ENCODE results near the gene CFAP251. TPM values are rescaled to one million over a fixed set of nuclear protein-coding genes. Genes with fewer than 3 reads are reported as not detected.

The CFAP251 gene
- total RNA-seq, 1 experiment from 2014 or later: 3.3 TPM

DNA sequence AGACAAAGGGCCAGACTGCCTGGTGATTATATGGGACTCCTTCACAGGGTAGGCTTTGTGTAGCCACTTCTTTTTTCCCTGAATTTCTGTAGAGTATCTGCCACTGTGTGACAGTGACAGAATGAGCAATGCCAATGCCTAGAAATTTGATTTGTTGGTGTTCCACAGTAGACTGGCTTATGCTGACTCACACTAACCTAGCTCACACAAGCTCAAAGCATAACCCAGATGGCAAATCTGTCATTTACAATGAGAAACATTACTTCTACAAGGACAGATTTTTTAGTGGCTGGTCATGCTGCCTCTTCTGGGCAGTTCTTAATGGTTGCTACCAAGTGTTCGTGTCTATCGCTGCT, 15.9 kb downstream of the CFAP251 start:
- no peak for DNase-seq (ENCODE audit: low read depth, low spot score)
- in situ Hi-C loops (cut with HindIII; ENCODE audit: low pct_unique_long_range_greater_than_20kb, low sequenced_read_pairs): no loop called here

DNA sequence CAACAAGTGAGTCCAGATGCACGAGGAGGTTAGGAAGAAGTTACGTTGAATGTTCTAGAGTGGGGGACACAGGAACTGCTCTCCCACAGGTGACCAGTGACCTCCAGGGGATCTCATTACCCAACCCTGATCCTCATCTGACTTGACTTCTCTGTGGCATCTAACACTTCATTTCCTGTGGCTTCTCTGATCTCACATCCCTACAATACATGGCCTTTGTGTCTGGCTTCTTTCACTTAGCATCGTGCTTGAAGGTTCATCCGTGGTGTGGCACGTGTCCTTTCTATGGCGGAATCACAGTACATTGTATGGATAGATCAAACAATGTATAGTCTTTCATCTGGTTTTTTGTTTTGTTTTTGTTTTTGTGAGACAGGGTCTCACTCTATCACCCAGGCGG, 19.3 kb downstream of the CFAP251 start:
- in situ Hi-C loops (cut with HindIII; ENCODE audit: low pct_unique_long_range_greater_than_20kb, low sequenced_read_pairs): no loop called here
- no peak for DNase-seq (ENCODE audit: low read depth, low spot score)

DNA sequence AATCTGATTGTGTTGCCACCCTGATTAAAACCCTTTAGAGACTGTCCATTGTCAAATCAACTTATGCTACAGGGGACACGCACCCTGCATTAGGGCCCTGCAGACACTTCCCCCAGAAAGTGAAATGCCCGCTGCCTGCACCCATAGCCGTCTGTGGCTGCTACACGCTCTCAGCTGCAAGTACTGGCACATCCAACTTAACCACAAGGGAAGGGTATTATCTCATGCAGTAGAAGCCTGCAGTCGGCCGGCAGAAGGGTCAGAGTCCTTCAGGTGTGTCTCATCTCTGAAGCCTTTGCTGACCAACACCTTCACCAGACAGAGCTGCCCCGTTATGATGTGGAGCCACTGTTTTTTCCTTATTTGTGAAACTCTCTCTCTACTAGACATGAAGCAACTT, 20.8 kb downstream of the CFAP251 start:
- no peak for DNase-seq (ENCODE audit: low read depth, low spot score)
- in situ Hi-C loops (cut with HindIII; ENCODE audit: low pct_unique_long_range_greater_than_20kb, low sequenced_read_pairs): no loop called here

DNA sequence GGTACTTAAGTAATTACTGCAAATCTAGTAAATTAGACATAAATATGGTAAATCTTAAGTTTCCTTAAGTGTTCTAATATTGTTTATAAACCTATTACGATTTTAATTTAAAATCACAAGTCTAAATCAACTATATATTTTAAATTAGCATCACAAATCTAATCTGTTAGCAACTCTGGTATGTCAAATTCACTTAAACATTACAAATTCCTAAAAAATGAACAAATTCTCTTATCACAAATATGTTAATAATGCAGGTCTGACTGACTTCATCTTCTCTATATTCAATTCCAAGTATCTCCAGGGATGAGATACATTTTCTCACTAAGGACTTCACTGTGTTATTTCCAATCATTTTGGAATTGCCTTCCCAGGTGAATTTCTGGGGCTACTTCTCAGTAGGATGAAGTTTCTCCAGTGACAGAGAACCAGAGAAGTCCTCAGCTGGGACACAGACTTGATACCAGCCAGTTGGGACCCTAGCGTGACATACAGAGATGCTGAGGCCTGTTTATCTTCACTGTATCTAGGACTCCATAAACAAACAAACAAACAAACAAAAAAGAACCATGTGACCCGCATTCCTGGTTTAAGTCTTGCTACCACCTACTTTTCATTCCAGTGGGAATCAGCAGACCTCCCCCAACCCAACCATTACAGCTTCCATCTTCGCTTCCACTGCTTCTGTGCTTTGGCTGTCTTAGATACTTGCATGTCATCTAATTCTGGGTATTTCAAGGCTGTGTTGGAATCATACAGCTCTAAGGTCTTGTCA, 21.8 kb downstream of the CFAP251 start:
- in situ Hi-C loops (cut with HindIII; ENCODE audit: low pct_unique_long_range_greater_than_20kb, low sequenced_read_pairs): no loop called here
- DNase-seq (ENCODE audit: low read depth, low spot score): no peak

DNA sequence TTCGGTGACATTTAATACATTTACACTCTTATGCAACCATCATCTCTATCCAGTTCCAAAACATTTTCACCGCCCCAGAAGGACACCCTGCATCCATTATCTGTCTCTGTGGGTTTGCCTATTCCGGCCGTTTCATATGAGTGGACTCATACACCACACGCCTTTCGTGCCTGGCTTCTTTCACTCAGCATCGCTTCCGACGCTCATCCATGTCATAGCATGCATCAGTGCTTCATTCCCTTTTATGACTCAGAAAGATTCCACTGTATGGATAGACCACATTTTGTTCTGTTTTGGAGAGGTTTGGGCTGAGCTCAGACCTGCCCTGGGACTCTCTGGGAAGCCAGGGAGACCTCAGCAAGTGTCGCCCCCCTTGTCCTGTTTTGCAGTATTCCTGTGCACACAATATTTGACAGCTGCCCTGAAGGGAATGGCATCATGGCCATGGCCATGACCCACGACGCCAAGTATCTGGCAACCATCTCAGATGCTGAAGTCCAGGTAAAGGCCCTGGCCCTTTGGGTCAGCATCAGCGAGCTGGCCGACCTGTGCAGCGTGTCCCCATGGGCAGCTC, 23.8 kb downstream of the CFAP251 start:
- in situ Hi-C loops (cut with HindIII; ENCODE audit: low pct_unique_long_range_greater_than_20kb, low sequenced_read_pairs): no loop called here
- peak; percentile 86 for DNase-seq (ENCODE audit: low read depth, low spot score)

DNA sequence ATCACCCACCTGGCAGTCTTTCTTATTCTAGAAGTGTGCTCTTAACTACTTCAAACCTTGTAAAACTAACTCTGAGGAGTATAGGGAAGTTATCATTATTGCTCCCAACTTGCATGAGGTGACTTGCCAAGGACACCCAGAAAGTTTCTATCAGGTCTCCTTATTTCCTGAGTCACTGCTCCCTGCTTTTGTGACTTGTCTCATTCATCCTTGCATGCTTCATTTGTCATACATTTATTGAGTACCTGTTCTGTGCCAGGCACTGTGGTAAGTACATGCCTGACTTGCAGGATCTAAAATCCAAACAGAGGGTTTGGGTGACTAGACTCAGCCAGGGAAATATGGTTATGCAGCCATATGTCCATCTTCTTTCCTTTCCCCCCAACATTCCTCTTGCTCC, 25.5 kb downstream of the CFAP251 start:
- DNase-seq (ENCODE audit: low read depth, low spot score): no peak
- in situ Hi-C loops (cut with HindIII; ENCODE audit: low pct_unique_long_range_greater_than_20kb, low sequenced_read_pairs): no loop called here

DNA sequence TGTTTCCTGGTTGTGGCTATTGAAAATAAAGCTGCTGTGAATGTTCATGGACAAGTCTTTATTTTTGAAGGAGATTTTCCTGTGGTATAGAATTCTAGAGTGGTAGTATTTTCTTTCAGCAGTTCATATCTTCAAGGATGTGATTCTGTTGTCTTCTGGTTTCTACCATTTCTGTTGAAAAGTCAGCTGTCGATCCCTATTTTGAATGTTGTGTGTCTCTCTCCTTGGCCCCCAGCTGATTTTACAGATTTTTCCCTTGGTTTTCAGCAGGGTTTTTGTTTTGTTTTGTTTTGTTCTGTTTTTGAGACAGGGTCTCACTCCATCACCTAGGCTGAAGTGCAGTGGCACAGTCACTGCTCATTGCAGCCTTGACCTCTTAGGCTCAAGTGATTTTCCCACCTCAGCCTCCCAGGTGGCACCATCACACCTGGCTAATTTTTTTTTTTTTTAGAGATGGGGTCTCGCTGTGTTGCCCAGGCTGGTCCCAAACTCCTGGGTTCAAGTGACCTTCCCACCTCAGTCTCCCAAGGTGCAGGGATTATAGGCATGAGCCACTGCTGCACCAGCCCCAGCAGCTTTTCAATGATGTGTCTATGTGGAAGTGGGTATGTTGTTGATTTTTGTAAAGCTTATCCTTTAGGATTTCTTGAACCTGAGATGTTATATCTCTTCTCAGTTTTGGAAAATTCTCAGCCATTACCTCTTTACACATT, 28.1 kb downstream of the CFAP251 start:
- no peak for DNase-seq (ENCODE audit: low read depth, low spot score)
- in situ Hi-C loops (cut with HindIII; ENCODE audit: low pct_unique_long_range_greater_than_20kb, low sequenced_read_pairs): no loop called here

DNA sequence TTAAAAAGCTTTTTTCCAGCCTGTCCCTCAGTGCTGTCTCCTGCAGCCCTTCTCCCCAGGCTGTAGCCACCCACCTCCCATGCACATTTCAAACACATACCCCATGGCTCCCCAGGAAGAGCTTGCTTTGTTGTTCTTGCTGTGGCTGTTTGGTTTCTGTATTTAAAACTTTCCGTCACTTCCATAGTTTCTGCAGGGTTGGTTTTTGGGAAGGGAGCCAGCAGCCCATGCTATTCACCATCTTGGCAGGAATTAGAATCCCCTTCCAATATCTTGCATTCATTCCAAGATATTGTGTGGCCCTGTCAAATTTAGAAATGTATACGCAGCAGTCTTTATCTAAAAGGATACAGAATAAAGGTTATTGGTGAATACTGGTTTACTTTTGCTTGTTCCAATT, 29.6 kb downstream of the CFAP251 start:
- no peak for DNase-seq (ENCODE audit: low read depth, low spot score)
- in situ Hi-C loops (cut with HindIII; ENCODE audit: low pct_unique_long_range_greater_than_20kb, low sequenced_read_pairs): no loop called here

DNA sequence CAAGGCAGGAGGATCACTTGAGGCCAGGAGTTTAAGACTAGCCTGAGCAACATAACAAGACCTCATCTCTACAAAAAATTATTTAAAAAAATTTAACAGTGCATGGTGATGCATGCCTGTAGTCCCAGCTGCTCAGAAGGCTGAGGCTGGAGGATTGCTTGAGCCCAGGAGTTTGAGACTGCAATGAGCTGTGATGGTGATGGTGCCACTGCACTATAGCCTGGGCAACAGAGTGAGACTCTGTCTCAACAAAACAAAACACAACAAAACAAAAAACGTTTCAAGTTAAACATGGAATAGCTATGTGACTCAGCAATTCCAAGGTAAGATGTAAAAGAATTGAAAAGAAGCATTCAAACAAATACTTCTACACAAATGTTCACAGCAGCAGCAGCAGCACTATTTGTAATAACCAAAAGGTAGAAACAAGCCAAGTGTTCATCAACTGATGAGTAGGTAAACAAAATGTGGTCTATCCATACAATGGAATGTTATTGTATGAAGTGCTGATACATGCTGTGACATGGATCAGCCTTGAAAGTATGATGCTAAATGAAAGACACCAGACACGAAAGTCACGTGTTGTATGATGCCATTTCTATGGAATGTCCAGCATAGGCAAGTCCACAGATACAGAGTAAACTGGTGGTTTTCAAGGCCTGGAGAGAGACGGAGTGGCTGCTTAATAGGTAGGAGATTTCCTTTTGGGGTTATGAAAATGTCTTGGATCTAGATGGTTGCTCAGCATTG, 31.4 kb downstream of the CFAP251 start:
- in situ Hi-C loops (cut with HindIII; ENCODE audit: low pct_unique_long_range_greater_than_20kb, low sequenced_read_pairs): no loop called here
- peak; percentile 78 for DNase-seq (ENCODE audit: low read depth, low spot score)

DNA sequence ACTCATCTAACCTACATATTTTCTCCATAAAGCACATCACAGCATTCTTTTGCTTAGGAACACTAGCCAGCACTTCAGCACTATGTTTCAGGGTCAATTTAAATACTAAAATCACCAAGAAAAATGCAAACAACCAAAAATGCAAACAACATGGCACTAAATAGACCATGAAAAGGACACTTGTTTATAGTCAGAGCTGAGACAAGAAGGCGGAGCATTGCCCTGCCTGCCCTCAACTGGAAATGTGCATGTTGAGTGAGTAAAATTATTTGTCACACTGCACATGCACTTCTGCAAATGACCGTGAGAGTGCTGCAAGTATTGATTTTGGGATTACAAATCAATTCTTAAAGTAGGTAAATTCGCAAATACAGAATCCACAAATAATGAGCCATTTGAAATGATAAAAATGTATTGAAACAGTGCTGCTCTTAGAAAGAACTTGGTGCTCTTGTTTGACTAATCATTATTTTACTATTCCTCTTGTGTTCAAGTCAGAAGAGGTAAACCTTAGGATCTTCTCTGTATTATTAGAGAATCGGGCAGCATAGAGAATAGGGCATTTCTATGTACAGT, 34.8 kb downstream of the CFAP251 start:
- in situ Hi-C loops (cut with HindIII; ENCODE audit: low pct_unique_long_range_greater_than_20kb, low sequenced_read_pairs): no loop called here
- DNase-seq (ENCODE audit: low read depth, low spot score): no peak

DNA sequence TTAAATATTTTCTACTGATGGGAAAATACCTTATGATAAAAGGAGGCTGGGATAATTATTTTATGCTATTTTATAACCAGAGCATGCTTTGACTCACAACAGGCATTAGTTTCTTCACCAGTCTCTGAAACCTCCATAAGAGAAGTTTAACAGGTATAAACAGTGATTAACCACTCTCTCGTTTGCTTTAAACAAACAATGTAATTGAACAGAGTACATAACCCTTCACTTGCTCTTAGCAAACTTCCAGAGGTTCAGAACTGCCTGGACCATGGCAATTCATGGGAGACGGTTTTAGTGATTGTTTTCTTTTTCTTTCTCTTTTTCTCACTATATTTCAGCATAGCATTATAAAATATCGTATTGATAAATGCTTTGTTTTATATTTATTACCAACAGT, 35.3 kb downstream of the CFAP251 start:
- in situ Hi-C loops (cut with HindIII; ENCODE audit: low pct_unique_long_range_greater_than_20kb, low sequenced_read_pairs): no loop called here
- no peak for DNase-seq (ENCODE audit: low read depth, low spot score)

DNA sequence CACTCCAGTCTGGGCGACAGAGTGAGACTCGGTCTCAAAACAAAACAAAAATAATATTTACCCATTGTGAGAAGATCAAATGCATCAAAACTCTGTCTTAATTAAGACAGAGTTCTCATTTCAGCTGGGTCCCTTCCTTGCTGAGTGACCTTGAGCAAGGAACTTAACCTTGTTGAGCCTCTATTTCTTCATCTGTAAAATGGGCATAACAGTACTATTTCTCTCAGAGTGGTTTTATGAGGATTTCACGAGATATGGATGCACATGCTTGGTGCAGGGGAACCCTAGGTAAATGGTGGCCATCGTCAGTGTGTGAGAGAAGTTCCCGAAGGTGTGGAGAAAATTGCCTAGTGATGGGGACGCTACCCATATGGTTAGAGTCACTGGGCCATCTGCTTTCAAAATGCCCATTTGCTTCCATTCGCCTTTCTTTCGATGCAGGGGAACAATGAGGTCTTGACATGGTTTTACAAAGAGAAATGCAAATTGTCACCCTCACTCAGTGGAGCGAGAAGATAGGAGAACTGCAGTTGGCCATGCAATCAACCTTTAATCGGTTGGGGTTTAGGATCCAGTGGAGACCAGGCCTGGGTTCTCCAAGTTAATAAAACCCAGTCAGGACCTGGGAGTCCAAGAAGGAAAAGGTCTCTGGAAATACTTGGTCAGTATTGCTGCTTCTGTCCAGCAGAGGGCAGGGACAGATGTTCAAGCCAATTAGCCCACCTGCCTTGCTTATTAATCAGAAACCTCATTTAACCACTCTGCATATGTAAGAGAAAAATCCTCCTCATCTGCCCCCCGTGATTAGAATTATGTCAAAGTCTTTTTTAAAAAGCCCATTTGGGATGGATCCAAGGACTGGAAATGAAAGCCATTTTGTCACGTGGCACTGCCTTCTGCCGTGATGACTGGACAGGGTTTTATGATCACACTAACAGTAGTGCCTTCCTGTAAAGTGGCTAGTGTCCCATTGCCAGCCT, 37.2 kb downstream of the CFAP251 start:
- DNase-seq (ENCODE audit: low read depth, low spot score): peak; percentile 51
- in situ Hi-C loops (cut with HindIII; ENCODE audit: low pct_unique_long_range_greater_than_20kb, low sequenced_read_pairs): no loop called here

DNA sequence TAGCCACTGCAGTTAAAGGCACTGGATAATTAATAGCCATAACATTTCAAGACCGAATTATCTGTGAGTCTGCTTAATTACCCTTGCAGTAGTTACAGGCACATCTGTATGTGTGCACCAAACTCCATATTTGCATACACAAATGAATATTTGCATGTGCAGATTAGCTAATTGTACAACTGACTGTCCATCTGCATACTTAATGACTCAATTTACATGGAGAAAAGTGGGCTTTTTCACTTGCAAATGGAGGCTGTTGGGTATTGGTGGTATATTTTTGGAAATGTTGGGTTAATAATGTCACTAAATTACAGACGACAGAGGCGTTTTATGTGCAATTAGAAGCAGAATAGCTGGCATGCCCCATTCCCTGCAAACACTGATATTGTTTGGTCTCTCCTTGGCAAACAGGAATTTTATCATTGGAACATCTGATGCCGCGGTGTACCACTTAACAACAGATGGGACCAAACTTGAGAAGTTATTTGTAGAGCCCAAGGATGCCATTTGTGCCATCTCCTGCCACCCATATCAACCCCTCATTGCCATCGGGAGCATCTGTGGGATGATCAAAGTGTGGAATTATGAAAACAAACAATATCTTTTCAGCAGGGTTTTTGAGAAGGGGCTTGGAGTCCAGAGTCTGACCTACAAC, 39.6 kb downstream of the CFAP251 start:
- in situ Hi-C loops (cut with HindIII; ENCODE audit: low pct_unique_long_range_greater_than_20kb, low sequenced_read_pairs): no loop called here
- no peak for DNase-seq (ENCODE audit: low read depth, low spot score)

DNA sequence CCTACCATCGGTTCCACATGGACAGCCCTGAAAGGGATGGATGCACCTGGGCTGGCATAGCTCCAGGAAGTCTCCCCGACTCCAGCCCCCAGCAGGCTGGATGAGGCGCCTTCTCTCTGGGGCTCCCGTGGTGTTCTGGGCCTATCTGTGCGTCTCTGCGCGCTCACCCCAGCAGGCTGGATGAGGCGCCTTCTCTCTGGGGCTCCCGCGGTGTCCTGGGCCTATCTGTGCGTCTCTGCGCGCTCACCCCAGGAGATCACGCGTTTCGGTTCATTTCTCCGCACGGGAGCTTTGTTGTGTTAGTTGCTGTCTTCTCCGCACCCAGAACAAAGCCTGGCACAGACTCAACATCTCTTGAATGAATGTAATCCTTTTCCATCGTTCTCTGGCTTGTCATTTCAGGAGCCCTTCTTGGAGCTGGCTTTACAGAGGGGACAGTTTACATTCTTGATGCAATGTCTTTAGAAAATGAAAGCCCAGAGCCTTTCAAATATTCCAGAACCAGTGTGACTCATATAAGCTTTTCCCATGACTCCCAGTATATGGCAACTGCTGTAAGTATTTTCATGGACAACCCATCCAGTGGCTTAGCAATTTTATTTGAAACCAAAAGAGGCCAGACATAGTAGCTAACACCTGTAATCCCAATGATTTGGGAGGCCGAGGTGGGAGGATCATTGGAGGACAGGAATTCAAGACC, 40.3 kb downstream of the CFAP251 start:
- in situ Hi-C loops (cut with HindIII; ENCODE audit: low pct_unique_long_range_greater_than_20kb, low sequenced_read_pairs): no loop called here
- DNase-seq (ENCODE audit: low read depth, low spot score): no peak

DNA sequence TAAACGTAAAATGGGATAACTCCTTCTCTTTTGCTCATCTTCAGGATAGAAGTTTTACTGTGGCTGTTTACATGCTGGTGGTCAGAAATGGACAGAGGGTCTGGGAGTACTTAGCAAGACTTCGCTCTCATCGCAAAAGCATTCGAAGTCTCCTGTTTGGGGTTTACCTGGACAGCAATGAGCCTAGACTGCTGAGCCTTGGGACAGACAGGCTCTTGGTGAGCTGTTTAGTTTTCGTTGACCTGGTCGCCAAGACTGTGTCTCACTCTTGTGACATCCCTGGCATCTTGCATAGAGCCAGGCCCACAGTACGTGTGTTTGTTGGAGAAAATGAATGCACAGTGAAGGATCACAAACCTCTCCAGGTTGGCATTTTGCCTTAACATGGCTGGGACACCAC, 42.1 kb downstream of the CFAP251 start:
- in situ Hi-C loops (cut with HindIII; ENCODE audit: low pct_unique_long_range_greater_than_20kb, low sequenced_read_pairs): no loop called here
- DNase-seq (ENCODE audit: low read depth, low spot score): no peak

Measured in SK-MEL-5 (cell line).